Bronchial epithelial cell (primary cell): Measurements from ENCODE around the gene IRF9. TPM values are rescaled to one million over a fixed set of nuclear protein-coding genes. Genes with fewer than 3 reads are reported as not detected.

Source experiments
- DNase-seq: peaks from one replicate; pipeline ENCODE4 v3.0.0-alpha.2; 2010; ENCODE audit warnings: low read depth
- FAIRE-seq: peaks from 2 replicates; lab custom pipeline; 2011; peaks lifted over from hg19 to GRCh38; lab: Jason Lieb, UNC
- H3K27me3 ChIP-seq: 2 replicates; pipeline ENCODE4 v1.5.1; 2011; ENCODE audit warnings: low read length; ENCODE audit not compliant: control insufficient read depth, insufficient read depth
- H3K36me3 ChIP-seq: 2 replicates; pipeline ENCODE4 v1.5.1; 2011; ENCODE audit warnings: low read length; ENCODE audit not compliant: control insufficient read depth, insufficient read depth
- H3K4me3 ChIP-seq: 2 replicates; pipeline ENCODE4 v1.5.1; 2011; ENCODE audit warnings: mild to moderate bottlenecking, low read depth, low read length, control low read depth
- total RNA-seq: library from RNA; depleted of rRNA; stranded (reverse); fragments of >200 nt; gene quantifications from 2 replicates; pipeline ENCODE4 v1.2.1, GENCODE V29; 2014
- TF ChIP-seq, protein P1 (sequence below): IDR thresholded peaks from 2 replicates; pipeline ENCODE4 v1.5.1; 2011; ENCODE audit warnings: mild to moderate bottlenecking, moderate library complexity, low read length, control low read depth, inconsistent platforms; ENCODE audit not compliant: insufficient read depth, severe bottlenecking

Gene IRF9
- total RNA-seq, 1 donor from 2014 or later = 19.2 TPM

DNA sequence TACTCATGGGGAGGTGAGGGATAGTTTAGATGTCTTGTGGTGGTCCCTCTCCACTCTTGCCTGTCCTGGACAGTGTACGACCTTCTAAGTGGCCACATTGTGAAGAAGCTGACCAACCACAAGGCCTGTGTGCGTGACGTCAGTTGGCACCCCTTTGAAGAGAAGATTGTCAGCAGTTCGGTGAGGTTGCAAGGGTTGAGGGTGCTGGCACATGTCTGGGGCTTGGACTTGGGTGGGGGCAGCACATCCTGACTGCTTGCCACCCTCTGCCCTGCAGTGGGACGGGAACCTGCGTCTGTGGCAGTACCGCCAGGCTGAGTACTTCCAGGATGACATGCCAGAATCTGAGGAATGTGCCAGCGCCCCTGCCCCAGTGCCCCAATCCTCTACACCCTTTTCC, 38.2 kb upstream of the IRF9 start:
- Histone ChIP-seq H3K27me3 (no peaks in the 10 kb centered on the region), H3K4me3 (no peak overlapping the region), H3K36me3 (peaks cover 25% of the 10 kb centered on the region)
- no peak for FAIRE-seq
- DNase-seq = no peak
- TF ChIP-seq, protein P1, sequence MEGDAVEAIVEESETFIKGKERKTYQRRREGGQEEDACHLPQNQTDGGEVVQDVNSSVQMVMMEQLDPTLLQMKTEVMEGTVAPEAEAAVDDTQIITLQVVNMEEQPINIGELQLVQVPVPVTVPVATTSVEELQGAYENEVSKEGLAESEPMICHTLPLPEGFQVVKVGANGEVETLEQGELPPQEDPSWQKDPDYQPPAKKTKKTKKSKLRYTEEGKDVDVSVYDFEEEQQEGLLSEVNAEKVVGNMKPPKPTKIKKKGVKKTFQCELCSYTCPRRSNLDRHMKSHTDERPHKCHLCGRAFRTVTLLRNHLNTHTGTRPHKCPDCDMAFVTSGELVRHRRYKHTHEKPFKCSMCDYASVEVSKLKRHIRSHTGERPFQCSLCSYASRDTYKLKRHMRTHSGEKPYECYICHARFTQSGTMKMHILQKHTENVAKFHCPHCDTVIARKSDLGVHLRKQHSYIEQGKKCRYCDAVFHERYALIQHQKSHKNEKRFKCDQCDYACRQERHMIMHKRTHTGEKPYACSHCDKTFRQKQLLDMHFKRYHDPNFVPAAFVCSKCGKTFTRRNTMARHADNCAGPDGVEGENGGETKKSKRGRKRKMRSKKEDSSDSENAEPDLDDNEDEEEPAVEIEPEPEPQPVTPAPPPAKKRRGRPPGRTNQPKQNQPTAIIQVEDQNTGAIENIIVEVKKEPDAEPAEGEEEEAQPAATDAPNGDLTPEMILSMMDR = no peak

DNA sequence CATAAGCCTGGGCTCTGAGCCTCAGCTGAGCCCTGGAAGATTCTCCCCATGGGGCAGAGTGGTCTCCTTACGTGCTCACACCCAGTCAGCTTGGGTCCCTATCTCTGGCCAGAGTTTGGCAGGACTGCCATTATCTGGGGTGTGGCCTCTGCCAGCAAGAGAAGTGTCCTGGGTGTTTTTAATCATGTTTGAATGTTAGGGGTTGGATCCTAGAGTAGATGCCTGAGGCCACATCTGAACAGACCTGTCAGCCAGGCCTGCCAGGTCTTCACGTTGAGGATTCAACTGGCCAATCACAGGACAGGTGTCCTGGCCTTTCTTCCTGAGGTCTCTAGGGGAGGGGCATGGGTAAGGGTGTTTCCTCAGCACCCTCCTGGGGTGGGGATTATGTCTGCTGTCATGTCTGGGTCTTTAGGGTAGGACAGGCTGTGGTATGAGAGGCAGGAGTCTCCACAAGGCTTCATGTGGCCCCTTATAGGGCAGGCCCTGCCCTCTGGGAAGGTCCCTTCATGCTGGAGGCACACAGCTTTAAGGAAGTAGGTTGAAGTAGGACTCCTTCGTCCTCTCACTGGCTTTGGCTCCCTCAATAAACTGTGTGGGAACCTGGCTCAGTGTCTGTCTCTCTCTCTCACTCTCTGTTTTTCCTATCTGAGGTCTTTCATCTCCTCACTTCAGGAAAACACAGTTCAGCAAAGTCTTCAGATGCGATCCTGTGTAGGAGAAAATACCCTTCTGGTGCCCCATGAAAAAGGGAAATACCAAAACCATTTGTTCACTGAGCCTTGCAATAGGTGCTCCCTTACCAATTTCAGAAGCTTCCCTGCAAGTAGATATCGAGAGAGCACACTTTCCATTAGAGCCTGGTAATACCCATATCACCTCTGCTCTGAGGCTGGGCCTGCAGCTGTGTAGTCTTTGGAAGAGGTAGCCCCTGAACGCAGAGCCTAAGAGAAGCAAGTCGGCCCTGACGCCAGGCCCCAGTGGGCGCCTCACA, 37.3 kb upstream of the IRF9 start:
- FAIRE-seq = no peak
- no peak for DNase-seq
- no peak overlapping the region for H3K4me3 ChIP-seq
- H3K27me3 ChIP-seq = no peaks in the 10 kb centered on the region
- peaks cover 20% of the 10 kb centered on the region for H3K36me3 ChIP-seq
- TF ChIP-seq, protein P1 = no peak

DNA sequence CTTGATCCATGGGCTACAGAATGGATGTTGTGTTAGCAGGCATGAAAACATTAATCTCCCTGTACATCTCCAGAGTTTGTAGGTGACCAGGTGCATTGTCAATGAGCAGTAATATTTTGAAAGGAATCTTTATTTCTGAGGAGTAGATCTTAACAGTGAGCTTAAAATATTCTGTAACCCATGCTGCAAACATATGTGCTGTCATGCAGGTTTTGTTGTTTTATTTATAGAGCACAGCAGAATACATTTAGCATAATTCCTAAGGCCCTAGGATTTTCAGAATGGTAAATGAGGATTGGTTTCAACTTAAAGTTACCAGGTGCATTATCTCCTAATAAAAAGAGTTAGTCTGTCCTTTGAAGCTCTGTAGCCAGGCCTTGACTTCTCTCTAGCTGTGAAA, 34.1 kb upstream of the IRF9 start:
- FAIRE-seq = no peak

DNA sequence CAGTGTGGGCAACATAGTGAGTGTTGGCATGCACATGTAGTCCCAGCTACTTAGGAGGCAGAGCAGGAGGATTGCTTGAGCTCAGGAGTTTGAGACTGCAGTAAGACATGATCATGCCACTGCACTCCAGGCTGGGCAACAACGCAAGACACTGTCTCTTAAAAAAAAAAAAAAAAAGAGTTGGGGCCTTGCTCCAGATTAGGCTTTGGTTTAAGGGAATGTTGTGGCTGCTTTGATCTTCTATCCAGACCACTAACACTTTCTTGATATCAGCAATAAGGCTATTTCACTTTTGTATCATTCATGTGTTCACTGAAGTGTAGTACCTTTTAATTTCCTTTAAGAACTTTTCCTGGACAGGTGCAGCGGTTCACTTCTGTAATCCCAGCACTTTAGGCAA, 33.4 kb upstream of the IRF9 start:
- no peak for DNase-seq
- H3K36me3 ChIP-seq = peaks cover 4% of the 10 kb centered on the region
- no peak for FAIRE-seq
- TF ChIP-seq, protein P1 = no peak
- H3K27me3 ChIP-seq = no peaks in the 10 kb centered on the region
- no peak overlapping the region for H3K4me3 ChIP-seq

More for the DNA sequence above, 34.1 kb upstream of the IRF9 start:
- Histone ChIP-seq H3K36me3 (peaks cover 4% of the 10 kb centered on the region), H3K4me3 (no peak overlapping the region), H3K27me3 (no peaks in the 10 kb centered on the region)
- DNase-seq = no peak
- TF ChIP-seq, protein P1 = no peak

DNA sequence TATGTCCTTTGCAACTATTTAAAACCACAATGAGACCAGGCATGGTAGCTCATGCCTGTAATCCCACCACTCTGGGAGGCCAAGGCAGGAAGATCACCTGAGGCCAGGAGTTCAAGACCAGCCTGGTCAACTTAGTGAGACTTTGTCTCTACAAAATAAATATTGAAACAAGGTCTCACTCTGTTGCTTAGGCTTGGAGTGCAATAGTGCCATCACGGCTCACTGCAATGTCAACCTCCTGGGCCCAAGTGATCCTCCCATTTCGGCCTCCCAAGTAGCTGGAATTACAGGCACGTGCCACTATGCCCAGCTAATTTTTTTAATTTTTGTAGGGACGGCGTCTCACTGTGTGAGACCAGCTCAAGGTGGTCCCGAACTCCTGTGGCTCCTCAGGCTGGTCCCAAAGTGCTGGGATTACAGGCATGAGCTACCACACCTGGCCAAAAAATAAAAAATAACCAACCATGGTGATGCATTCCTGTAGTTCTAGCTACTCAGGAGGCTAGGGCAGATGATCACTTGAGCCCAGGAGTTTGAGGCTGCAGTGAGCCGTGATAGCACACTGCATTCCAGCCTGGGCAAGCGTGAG, 31.6 kb upstream of the IRF9 start:
- no peaks in the 10 kb centered on the region for H3K27me3 ChIP-seq
- peaks cover 1% of the 10 kb centered on the region for H3K36me3 ChIP-seq
- DNase-seq = no peak
- TF ChIP-seq, protein P1 = no peak
- FAIRE-seq = no peak
- H3K4me3 ChIP-seq = no peak overlapping the region
